Mesendoderm (in vitro differentiated cells): ENCODE results near the gene NELFB.

Experiments used
- DNase-seq: peaks from one replicate; pipeline ENCODE4 v3.0.0; 2013
- H2AK5ac ChIP-seq: 2 replicates; pipeline ENCODE4 v1.6.1; 2013; ENCODE audit warnings: low read length, inconsistent platforms
- H2BK120ac ChIP-seq: 2 replicates; pipeline ENCODE4 v1.6.1; 2013; ENCODE audit warnings: low read depth, mild to moderate bottlenecking, low read length, moderate library complexity, mixed read lengths
- H2BK15ac ChIP-seq: replicated peaks from 2 replicates; pipeline ENCODE4 v1.6.1; 2013; ENCODE audit warnings: low read depth, mild to moderate bottlenecking, moderate library complexity
- H2BK5ac ChIP-seq: 2 replicates; pipeline ENCODE4 v1.6.1; 2013; ENCODE audit warnings: low read length, inconsistent platforms
- H3K18ac ChIP-seq: 2 replicates; pipeline ENCODE4 v1.6.1; 2013; ENCODE audit warnings: mild to moderate bottlenecking, low read length, mixed read lengths
- H3K23ac ChIP-seq: one replicate; pipeline ENCODE4 v1.6.1; 2013; ENCODE audit warnings: low read length
- H3K27ac ChIP-seq: 2 replicates; pipeline ENCODE4 v1.5.1; 2013; ENCODE audit warnings: low read depth, mild to moderate bottlenecking, inconsistent platforms, low read length, moderate library complexity
- H3K27me3 ChIP-seq: 2 replicates; pipeline ENCODE4 v1.6.1; 2013; ENCODE audit warnings: low read length, control low read depth, mild to moderate bottlenecking, inconsistent platforms; ENCODE audit not compliant: insufficient read depth, poor library complexity
- H3K36me3 ChIP-seq: 2 replicates; pipeline ENCODE4 v1.6.1; 2013; ENCODE audit warnings: low read length, inconsistent platforms; ENCODE audit not compliant: control insufficient read depth, insufficient read depth
- H3K4ac ChIP-seq: one replicate; pipeline ENCODE4 v1.6.1; 2013; ENCODE audit warnings: low read depth, mild to moderate bottlenecking, low read length, moderate library complexity
- H3K4me1 ChIP-seq: 2 replicates; pipeline ENCODE4 v1.6.1; 2013; ENCODE audit warnings: low read depth, low read length, inconsistent platforms; ENCODE audit not compliant: control insufficient read depth
- H3K4me2 ChIP-seq: 2 replicates; pipeline ENCODE4 v1.6.1; 2013; ENCODE audit warnings: low read length
- H3K4me3 ChIP-seq: 2 replicates; pipeline ENCODE4 v1.5.1; 2013; ENCODE audit warnings: mild to moderate bottlenecking, low read length
- H3K56ac ChIP-seq: one replicate; pipeline ENCODE4 v1.6.1; 2013; ENCODE audit warnings: low read length
- H3K79me1 ChIP-seq: 2 replicates; pipeline ENCODE4 v1.6.1; 2013; ENCODE audit warnings: low read length, inconsistent platforms
- H3K79me2 ChIP-seq: 2 replicates; pipeline ENCODE4 v1.6.1; 2013; ENCODE audit warnings: mild to moderate bottlenecking, low read length; ENCODE audit not compliant: control insufficient read depth, insufficient read depth
- H3K9ac ChIP-seq: 2 replicates; pipeline ENCODE4 v1.6.1; 2013; ENCODE audit warnings: low read length, inconsistent platforms
- H4K5ac ChIP-seq: one replicate; pipeline ENCODE4 v1.6.1; 2013; ENCODE audit warnings: low read length
- H4K8ac ChIP-seq: one replicate; pipeline ENCODE4 v1.6.1; 2013; ENCODE audit warnings: low read depth, mild to moderate bottlenecking, control low read depth, low read length, moderate library complexity
- WGBS: extraction: QIAGEN DNeasy Blood & Tissue Kit; methylation state at CpG from one replicate; pipeline ENCODE4 v1.1.7; 2013; ENCODE audit warnings: low lambda C conversion rate, missing lambda C conversion rate; ENCODE audit not compliant: insufficient coverage; ENCODE audit errors: extremely low coverage; 5-methylcytosine and 5-hydroxymethylcytosine counted together

Gene NELFB

GRCh38 chr9:137269231-137269772 lies 14.2 kb downstream of the NELFB start:
- Histone ChIP-seq H3K79me2 (no peaks in the 10 kb centered on the region), H4K8ac (no peak overlapping the region), H2BK5ac (no peak overlapping the region), H2AK5ac (no peak overlapping the region), H3K79me1 (peaks cover 5% of the 10 kb centered on the region), H3K18ac (no peak overlapping the region), H3K36me3 (peaks cover 8% of the 10 kb centered on the region), H3K56ac (no peak overlapping the region), H2BK15ac (no peak overlapping the region), H4K5ac (no peak overlapping the region), H3K27me3 (no peaks in the 10 kb centered on the region), H3K4me3 (no peak overlapping the region), H3K9ac (no peak overlapping the region), H2BK120ac (no peak overlapping the region), H3K4me2 (no peak overlapping the region), H3K4me1 (no peaks in the 10 kb centered on the region), H3K27ac (no peak overlapping the region), H3K23ac (no peak overlapping the region), H3K4ac (no peak overlapping the region)
- WGBS, result no CpG with 5 or more reads among the region's 17 CpGs
- DNase-seq, result no peak

- Histone ChIP-seq H3K23ac (no peak overlapping the region), H3K79me2 (no peaks in the 10 kb centered on the region), H3K4me1 (no peaks in the 10 kb centered on the region), H4K8ac (no peak overlapping the region), H2BK120ac (no peak overlapping the region), H3K18ac (no peak overlapping the region), H3K27me3 (no peaks in the 10 kb centered on the region), H3K27ac (no peak overlapping the region), H4K5ac (no peak overlapping the region), H3K56ac (no peak overlapping the region), H2BK15ac (no peak overlapping the region), H3K4me2 (no peak overlapping the region), H3K36me3 (peaks cover 4% of the 10 kb centered on the region), H3K9ac (no peak overlapping the region), H3K79me1 (peaks cover 5% of the 10 kb centered on the region), H3K4me3 (no peak overlapping the region), H2BK5ac (no peak overlapping the region), H2AK5ac (no peak overlapping the region), H3K4ac (no peak overlapping the region)
- no CpG with 5 or more reads among the region's 32 CpGs for WGBS
- no peak for DNase-seq
These were observed 16.0 kb downstream of the NELFB start for GRCh38 chr9:137270929-137271695.

GRCh38 chr9:137271696-137272076 lies 16.6 kb downstream of the NELFB start:
- no peak overlapping the region for H2AK5ac ChIP-seq
- H4K8ac ChIP-seq, result no peak overlapping the region
- no peaks in the 10 kb centered on the region for H3K79me2 ChIP-seq
- H4K5ac ChIP-seq, result no peak overlapping the region
- H3K27me3 ChIP-seq, result no peaks in the 10 kb centered on the region
- no peak for DNase-seq
- WGBS, result no CpG with 5 or more reads among the region's 3 CpGs
- H3K9ac ChIP-seq, result no peak overlapping the region
- no peak overlapping the region for H2BK5ac ChIP-seq
- H3K56ac ChIP-seq, result no peak overlapping the region
- peaks cover 4% of the 10 kb centered on the region for H3K4me1 ChIP-seq
- H3K4me3 ChIP-seq, result no peak overlapping the region
- peaks cover 5% of the 10 kb centered on the region for H3K79me1 ChIP-seq
- H3K23ac ChIP-seq, result no peak overlapping the region
- no peak overlapping the region for H3K4ac ChIP-seq
- H2BK120ac ChIP-seq, result no peak overlapping the region
- H2BK15ac ChIP-seq, result no peak overlapping the region
- peaks cover 4% of the 10 kb centered on the region for H3K36me3 ChIP-seq
- no peak overlapping the region for H3K27ac ChIP-seq
- no peak overlapping the region for H3K18ac ChIP-seq
- H3K4me2 ChIP-seq, result no peak overlapping the region

- H3K36me3 ChIP-seq, result peaks cover 2% of the 10 kb centered on the region
- no CpG with 5 or more reads among the region's 39 CpGs for WGBS
- H4K8ac ChIP-seq, result no peak overlapping the region
- H3K79me2 ChIP-seq, result no peaks in the 10 kb centered on the region
- no peak overlapping the region for H2AK5ac ChIP-seq
- no peak overlapping the region for H3K4me2 ChIP-seq
- H3K23ac ChIP-seq, result no peak overlapping the region
- no peak overlapping the region for H3K4me3 ChIP-seq
- H2BK120ac ChIP-seq, result no peak overlapping the region
- no peak overlapping the region for H3K27ac ChIP-seq
- H3K4me1 ChIP-seq, result peaks cover 7% of the 10 kb centered on the region
- no peak overlapping the region for H2BK5ac ChIP-seq
- H3K79me1 ChIP-seq, result peaks cover 5% of the 10 kb centered on the region
- DNase-seq, result no peak
- no peak overlapping the region for H3K56ac ChIP-seq
- H3K27me3 ChIP-seq, result no peaks in the 10 kb centered on the region
- no peak overlapping the region for H3K4ac ChIP-seq
- no peak overlapping the region for H2BK15ac ChIP-seq
- H4K5ac ChIP-seq, result no peak overlapping the region
- no peak overlapping the region for H3K9ac ChIP-seq
- no peak overlapping the region for H3K18ac ChIP-seq
These were observed 17.3 kb downstream of the NELFB start for GRCh38 chr9:137272241-137273094.

GRCh38 chr9:137273095-137273490 lies 18.0 kb downstream of the NELFB start:
- H2BK120ac ChIP-seq, result no peak overlapping the region
- peaks cover 7% of the 10 kb centered on the region for H3K4me1 ChIP-seq
- no peak overlapping the region for H3K4me2 ChIP-seq
- no peak overlapping the region for H4K5ac ChIP-seq
- DNase-seq, result no peak
- H3K4ac ChIP-seq, result no peak overlapping the region
- H2BK15ac ChIP-seq, result no peak overlapping the region
- H2BK5ac ChIP-seq, result no peak overlapping the region
- H3K18ac ChIP-seq, result no peak overlapping the region
- no CpG with 5 or more reads among the region's 13 CpGs for WGBS
- H3K27me3 ChIP-seq, result no peaks in the 10 kb centered on the region
- H3K79me1 ChIP-seq, result peaks cover 5% of the 10 kb centered on the region
- no peaks in the 10 kb centered on the region for H3K79me2 ChIP-seq
- no peak overlapping the region for H3K23ac ChIP-seq
- no peak overlapping the region for H4K8ac ChIP-seq
- no peak overlapping the region for H2AK5ac ChIP-seq
- no peak overlapping the region for H3K9ac ChIP-seq
- H3K36me3 ChIP-seq, result peaks cover 2% of the 10 kb centered on the region
- no peak overlapping the region for H3K56ac ChIP-seq
- no peak overlapping the region for H3K27ac ChIP-seq
- H3K4me3 ChIP-seq, result no peak overlapping the region
